Inflammatory macrophage treated with lipopolysaccharide for 4 hours (primary cell): ENCODE data around the gene DAZAP2.
A peak's percentile ranks its signal among the peaks of the same experiment; 100 is the strongest.

Experiments used
- DNase-seq: peaks from one replicate; pipeline ENCODE4 v3.0.0-alpha.2; 2020

DAZAP2 gene

DNA sequence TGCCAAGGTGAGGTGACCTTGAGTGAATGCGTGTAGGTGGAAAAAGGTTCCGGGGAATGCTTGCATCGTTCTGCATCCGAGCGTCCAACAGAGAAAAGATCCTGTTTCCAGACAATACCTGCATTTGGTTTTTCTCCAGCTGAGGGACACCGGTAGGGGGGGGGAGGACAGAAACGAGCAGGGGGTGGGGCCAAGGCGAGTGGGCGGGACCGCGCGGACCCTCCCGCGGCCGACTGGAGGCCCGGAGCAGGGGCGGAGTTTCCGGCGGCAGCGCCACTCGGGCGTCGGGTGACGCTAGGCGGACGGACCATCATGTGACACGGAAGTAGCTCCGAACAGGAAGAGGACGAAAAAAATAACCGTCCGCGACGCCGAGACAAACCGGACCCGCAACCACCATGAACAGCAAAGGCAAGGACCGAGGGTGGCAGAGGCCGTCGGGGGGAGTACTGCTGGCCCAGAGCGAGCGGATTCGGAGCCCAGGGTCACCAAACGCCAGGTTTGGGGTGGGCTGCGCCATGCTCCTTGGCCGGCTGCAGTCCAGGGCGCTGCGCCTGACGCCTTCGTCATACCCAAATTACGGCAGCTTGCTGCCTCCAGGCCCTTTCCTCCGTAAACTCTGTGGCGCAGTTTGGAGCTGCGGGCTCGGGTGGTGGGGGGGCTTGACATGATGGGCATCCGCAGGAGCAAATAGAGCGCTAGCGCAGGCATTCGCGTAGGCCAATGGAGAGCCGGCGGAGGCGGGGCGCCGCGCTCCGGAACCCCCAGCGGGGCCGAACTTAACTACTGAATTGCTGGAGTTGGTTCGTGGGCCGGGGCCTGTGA lies at the start of gene DAZAP2:
Gene DAZAP2, plus strand, starts transcription at position 317 of the 825 bp plus-strand sequence. Its CDS starts 82 bp downstream, at position 399.
- peak; percentile 96 for DNase-seq

DNA sequence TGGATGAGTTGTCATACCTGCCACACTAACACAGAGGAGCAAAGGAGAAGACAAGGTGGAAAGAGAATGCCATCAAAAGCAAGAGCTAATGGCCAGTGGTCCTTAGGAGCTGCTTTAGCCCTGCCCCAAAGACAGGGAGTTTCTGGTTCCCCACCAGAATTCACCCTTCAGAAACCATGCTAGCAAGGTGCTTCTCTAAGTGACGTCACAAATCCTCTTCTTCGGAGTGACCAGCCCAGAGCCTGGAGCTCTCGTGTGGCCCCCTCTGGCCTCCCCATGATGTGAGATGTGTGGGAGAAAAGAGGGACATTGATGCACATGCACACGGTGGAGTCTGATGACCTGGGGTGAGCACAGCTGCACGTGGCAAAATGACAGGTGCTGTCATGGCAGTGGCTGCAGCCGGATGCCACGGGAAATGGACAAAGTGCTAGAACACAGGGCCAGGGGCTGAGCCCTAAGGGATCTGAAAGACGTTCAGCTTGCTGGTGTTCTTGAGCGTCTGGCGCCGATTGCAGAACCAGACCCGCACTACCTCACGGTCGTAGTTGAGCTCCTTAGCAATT lies 48.8 kb upstream of the DAZAP2 start:
- DNase-seq = no peak

DNA sequence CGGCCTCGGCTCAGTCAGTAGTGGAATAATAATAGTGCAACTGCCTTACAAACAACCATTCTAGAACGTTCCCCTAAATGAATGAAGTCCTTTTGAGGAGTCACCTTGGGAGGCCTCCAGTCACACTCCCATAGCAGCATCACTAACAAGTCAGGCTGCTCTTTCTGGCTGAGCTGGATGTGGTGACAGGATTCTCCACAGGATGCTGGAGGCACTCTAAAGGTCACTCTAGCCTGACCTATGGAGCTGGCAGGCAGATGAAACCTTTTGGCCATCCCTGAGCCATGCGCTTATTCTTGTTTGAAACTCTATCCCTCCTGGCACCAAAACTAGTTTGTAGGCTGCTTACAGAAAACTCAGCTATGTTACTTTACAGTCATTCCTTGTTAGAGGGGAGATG lies 47.8 kb upstream of the DAZAP2 start:
- no peak for DNase-seq

DNA sequence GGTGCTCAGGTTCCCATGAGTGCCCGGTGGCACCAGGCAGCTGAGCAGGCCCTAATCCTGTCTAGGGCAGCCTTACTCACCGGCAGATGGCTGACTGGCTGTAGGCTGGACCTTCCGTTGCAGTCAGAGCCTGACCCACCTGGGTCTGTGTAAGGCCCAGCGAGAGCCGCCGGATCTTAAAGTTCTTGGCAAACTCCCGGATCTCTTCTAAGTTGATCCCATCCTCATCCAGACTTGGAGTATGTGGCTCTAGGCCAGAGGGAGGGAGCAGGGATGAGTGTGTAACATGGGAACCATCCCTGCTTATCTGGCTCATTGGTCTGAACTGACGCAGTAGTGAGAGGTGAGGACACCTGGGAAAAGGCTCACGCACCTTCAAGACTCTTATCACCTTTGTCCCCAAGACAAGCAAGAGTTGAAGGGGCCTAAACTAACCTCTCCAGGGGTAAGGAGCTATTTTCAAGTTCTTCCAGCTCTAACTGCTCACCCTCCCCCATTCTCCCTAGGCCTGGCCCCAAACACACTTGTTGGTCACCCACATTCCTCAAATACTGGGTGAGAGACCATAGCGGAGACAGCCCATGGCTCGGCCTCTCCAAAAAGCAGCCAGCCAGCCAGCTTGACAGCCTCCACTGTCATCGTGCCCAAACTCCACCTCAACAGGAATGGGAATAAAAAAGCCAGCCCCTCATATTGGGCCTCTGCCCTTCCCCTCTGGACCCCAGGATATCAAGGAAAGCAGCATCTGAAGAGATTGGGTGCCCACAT lies 46.9 kb upstream of the DAZAP2 start:
- no peak for DNase-seq

DNA sequence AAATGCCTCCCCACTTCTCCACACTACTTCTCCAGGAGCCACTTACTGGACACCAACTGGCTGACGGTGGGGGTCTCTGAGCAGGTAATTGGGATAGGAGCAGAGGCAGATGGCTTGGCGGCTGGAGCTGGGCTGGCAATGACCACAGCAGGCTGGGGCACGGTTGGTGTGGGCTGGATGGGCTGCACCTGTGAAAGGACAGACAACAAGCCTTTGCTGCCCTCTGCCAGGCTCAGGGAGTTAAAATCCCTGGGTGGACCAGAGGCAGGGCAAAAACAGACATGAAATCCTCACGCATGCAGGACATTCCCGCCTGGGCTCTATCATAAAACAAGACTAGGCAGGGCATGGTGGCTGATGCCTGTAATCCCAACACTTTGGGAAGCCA lies 46.3 kb upstream of the DAZAP2 start:
- DNase-seq = no peak

DNA sequence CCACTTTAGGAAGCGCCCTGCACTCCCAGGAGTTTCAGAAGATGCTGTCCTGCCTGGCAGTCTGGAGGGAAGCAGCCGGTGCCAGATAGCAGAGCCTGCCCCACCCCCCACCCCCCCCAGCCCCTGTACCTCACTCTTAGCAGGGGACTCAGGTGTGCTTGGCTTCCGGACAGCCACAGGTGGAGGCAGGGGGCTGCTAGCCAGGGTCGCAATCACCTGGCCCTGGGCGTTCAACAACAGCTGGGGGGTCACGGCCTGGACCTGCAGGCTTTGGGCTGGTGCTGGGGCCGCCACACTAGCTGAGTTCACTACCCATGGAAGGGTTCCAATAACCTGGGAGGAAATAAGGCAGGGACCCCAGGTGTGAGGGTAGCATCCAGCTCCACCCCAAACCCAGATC lies 42.8 kb upstream of the DAZAP2 start:
- DNase-seq = no peak

DNA sequence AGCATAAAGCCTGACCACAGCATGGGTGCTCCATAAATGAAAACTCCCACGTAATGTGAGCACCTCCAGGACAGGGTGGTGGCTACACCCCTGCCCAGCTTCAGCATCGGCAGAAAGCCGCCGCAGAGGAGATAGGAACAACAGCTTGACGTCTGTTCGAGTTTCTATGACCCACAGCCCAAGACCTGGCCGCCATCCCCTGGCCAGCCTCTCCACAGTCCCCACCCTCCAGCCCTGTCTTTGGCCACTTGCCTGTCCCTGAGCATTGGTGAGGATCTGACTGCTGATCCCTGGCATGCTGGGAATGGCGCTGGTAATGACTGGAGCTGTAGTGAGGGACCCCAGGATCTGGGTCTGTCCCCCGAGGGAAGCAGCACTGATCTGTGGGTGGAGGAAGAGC lies 42.1 kb upstream of the DAZAP2 start:
- no peak for DNase-seq

DNA sequence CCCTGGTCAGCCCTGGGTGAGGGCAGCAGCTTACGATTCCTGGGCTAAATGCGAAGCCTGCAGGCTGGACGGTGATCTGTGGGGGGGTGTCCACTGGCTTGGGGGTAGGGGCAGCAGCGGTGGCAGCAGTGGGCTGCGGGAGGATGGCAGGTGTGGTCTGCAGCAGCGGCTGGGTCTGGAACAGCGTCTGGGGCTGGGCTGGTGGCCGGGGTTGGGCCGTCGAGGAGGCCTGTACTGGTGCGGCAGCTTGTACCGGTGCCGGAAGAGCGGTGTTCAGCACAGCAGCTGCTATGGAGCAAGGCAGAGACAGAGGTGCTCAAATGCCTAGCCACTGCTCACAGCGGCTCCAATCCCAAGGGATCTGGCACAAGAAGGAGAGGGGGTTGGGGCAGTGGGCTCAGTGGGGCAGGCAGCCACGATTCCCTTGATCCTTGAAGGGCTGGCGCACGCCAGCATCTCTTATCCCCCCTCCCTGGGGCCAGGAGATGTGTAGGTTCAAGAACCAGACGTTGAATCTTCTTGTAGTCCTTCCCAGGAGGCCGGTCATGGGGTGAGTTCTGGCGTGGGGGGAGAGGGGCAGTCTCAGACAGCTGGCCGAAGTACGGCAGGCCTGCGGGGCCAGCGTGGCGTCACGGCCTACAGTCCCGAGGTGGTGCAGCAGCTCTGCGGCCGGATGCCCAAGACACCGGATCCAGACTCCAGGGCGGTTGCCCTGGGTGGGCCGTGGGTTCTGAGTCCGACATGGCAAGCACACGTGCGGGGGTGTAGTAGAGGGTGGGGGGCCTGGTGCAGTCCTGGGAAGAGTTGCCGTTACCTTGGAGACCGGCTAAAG lies 40.7 kb upstream of the DAZAP2 start:
- no peak for DNase-seq

DNA sequence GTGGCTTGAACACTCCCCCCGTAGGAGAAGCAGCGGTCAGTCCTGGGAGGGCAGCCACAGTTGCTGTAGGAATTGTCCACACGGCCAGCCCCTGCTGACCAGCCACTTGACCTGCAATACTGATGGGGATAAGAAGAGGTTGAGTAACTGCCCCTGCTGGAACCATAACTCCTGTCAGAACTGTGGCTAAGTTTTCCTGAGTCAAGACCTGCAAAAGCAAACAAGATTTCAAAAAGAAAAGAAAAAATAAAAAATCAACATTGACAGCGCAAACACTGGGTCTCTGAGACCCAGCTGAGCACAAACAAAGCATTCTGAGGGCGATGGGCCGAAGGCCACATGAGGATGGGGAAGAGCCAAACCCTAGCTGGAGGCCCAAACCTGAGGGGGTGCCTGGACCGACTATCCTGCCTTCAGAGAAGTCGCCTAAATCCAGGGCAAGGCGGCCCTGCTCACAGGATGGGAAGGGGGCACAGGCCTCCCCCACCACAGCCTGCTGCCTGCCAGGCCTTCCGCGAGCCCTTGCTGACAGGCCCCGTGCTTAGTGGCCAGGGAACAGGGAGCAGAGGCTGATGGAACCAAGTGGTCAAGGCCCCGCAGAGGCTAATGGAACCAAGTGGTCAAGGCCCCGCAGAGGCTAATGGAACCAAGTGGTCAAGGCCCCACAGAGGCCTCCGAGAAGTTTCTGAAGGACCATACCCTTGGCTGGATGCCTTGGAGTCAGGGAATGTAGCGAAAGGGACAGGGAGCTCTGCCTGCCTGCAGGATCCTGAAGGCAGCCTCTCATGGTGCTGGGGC lies 39.9 kb upstream of the DAZAP2 start:
- DNase-seq = no peak

DNA sequence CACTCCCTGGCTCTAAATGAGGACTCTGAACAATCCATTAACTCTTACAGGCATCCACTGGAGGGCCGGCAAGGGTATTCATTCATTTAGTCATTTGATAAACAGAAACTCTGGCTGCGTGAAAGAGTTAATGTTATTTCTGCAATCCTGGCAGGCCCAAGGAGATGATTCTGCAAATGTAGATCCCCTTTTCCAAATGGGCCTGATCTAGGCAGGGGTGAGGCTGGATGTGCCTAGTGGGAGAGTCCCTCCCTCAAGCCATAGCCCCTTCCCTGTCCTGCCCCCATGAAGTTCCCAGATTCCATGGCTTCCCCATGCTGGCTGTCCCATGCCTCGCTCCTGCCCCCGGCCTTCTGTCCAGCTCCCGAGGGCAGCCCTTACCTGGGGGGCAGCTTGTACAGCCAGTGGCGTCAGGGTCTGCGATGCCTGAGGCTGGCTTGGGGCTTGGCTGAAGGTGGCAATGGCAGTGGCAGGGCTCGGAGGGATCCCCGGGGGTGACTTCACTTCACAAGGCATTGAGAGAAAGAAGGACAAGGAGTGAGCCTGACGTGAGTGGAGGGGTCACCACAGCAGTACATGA lies 39.2 kb upstream of the DAZAP2 start:
- peak; percentile 17 for DNase-seq

DNA sequence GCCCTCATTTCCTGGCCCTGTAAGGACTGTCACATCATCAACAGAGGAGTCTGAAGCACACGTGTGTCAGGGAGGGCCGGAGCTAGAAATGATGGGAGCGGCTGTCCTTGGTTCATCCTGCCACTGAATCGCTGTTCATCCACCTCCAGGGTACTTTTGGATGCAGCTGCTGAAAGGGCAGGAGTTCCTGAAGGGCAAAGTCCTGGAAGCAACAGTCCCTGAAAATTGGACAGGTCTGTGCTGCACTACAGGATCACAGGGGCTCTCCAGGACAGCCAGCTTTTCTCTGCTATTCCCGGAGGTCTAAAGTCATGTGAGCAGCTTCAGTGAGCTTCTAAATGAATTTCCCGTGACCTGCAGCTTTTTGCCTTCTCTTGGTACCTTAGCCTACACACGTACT lies 38.5 kb upstream of the DAZAP2 start:
- no peak for DNase-seq

DNA sequence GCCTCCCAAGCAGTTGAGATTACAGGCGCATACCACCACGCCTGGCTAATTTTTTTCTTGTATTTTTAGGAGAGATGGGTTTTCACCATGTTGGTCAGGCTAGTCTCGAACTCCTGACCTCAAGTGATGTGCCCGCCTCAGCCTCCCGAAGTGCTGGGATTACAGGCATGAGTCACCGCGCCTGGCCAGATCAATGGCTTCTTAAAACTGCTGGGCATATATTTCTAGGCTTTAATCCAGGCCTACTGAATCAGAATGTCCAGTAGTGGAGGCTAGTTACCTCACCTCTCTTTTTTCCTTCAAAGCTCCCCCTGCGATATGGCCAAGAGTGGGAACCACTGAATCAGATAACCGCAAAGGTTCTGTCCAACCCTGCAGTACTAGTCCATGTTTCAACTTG lies 37.8 kb upstream of the DAZAP2 start:
- DNase-seq = no peak

DNA sequence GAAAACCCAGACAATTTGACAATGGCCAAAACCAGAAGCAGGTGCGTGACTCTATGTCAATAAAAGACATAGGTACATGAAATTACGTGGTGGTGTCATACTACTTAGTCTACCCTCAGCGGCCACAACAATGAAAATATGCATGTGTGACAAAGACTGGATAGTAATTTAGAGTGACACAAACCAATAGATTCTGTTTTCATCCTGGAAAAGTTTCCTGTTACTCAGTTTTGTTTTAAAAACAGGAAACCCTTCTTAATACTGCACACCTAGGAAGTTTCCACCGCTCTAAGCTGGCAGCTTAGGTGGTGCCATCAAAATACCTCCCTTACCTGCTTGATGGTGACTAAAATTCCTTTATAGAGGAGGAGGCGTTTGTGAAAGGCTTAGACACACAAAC lies 35.9 kb upstream of the DAZAP2 start:
- DNase-seq = no peak

DNA sequence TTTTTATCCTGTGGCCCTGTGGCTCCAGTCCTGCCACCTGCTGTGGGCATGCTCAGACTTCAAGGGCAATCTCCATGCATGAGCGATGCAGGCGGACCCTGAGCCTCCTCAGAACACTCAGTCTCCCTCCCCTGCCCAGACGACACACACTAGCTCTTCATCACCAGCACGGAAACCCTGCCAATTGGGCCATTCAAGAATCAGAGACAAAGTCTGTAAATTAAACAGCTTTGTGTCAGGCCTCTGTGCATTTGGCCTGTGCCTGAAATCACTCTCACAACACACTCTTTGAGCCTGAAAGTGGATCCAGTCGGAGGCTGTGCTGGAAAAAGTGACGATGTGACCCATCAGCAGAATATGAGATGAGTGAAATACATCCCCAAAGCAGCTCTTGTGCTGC lies 33.3 kb upstream of the DAZAP2 start:
- DNase-seq = no peak

- no peak for DNase-seq
Measured at GRCh38 chr12:51208016-51208660, 30.5 kb upstream of the DAZAP2 start.

- DNase-seq = no peak
Measured at GRCh38 chr12:51209259-51209658, 29.4 kb upstream of the DAZAP2 start.

- no peak for DNase-seq
Measured at GRCh38 chr12:51210690-51211395, 27.8 kb upstream of the DAZAP2 start.

DNA sequence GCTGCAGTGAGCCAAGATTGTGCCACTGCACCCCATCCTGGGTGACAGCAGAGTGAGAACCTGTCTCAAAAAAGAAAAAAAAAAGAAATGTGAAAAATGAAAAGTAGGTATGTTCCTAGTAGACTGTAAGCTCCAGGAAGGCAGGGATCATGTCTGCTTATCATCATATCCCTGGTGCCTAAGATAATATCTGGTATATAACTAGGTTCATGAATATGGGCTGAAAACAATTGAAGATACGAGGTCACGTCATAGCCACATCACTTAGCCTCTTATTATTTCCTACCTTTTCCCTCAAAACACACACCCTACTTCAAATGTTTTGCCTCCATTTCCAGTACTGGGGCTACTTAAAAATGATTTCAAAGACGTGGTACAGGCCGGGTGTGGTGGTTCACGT lies 23.7 kb upstream of the DAZAP2 start:
- no peak for DNase-seq

- DNase-seq = no peak
Measured at GRCh38 chr12:51216642-51217041, 22.0 kb upstream of the DAZAP2 start.

GRCh38 chr12:51217133-51217967 lies 21.3 kb upstream of the DAZAP2 start:
- no peak for DNase-seq
